ENCODE measurements around the gene ACAN.

The ACAN gene

DNA sequence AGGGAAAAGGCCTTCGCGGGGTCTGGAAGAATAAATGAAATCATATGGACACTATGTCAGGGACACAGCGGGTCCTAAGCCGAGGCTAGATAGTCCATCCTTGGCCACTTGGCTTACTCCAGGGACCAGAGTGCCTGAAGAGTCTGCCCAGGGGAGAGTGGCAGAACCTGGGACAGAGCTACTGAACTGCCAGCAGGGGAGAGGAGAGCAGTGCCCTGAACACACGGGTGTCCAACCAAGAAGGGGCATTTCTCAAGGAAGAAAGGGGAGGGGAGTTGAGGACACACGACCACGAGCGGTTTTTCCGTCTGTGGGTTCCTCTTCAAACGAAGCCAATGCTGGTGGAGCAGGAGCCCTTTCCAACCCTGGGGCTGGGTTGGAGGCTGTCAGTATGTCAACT is 1.0 kb downstream of the ACAN start:
- no peak overlapping the region for H3K27ac ChIP-seq (ENCODE audit: low read length)
- H3K9ac ChIP-seq (ENCODE audit: low read length), result no peak overlapping the region
- H3K9me3 ChIP-seq (replicated peaks; ENCODE audit: insufficient read depth, low read length), result no peaks in the 10 kb centered on the region
- H3F3A ChIP-seq (ENCODE audit: insufficient read depth, low read length), result no peaks in the 10 kb centered on the region
- no peaks in the 10 kb centered on the region for H4K20me1 ChIP-seq (ENCODE audit: insufficient read depth, low read length)
- no peak overlapping the region for H3K4me2 ChIP-seq (ENCODE audit: low read depth, low read length)
- no peak overlapping the region for H3K4me3 ChIP-seq (ENCODE audit: low read length)
- no peak overlapping the region for H2AFZ ChIP-seq (ENCODE audit: low read length)
- DNase-seq, result no peak
- no peaks in the 10 kb centered on the region for H3K4me1 ChIP-seq (ENCODE audit: low read length)
- H3K36me3 ChIP-seq (replicated peaks; ENCODE audit: insufficient read depth, low read length), result no peaks in the 10 kb centered on the region
- H3K9me2 ChIP-seq (replicated peaks; ENCODE audit: insufficient read depth, low read length), result no peaks in the 10 kb centered on the region
- peaks cover 33% of the 10 kb centered on the region for H3K27me3 ChIP-seq (replicated peaks; ENCODE audit: insufficient read depth, low read length)
- no peak for TF ChIP-seq EZH2 (optimal IDR thresholded peaks at IDR 0.05; ENCODE audit: low read depth, low read length)
- no peak for TF ChIP-seq EZH2phosphoT487 (IDR thresholded peaks at IDR 0.05; ENCODE audit: low read length)
- TF ChIP-seq, protein P1, sequence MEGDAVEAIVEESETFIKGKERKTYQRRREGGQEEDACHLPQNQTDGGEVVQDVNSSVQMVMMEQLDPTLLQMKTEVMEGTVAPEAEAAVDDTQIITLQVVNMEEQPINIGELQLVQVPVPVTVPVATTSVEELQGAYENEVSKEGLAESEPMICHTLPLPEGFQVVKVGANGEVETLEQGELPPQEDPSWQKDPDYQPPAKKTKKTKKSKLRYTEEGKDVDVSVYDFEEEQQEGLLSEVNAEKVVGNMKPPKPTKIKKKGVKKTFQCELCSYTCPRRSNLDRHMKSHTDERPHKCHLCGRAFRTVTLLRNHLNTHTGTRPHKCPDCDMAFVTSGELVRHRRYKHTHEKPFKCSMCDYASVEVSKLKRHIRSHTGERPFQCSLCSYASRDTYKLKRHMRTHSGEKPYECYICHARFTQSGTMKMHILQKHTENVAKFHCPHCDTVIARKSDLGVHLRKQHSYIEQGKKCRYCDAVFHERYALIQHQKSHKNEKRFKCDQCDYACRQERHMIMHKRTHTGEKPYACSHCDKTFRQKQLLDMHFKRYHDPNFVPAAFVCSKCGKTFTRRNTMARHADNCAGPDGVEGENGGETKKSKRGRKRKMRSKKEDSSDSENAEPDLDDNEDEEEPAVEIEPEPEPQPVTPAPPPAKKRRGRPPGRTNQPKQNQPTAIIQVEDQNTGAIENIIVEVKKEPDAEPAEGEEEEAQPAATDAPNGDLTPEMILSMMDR (IDR thresholded peaks at IDR 0.05; ENCODE audit: low read length), result no peak
- H3K79me2 ChIP-seq (ENCODE audit: low read length), result no peaks in the 10 kb centered on the region

- Histone ChIP-seq H3K27ac (ENCODE audit: low read length) (no peak overlapping the region), H3K9me3 (replicated peaks; ENCODE audit: insufficient read depth, low read length) (no peaks in the 10 kb centered on the region), H3F3A (ENCODE audit: insufficient read depth, low read length) (no peaks in the 10 kb centered on the region), H3K4me1 (ENCODE audit: low read length) (no peaks in the 10 kb centered on the region), H4K20me1 (ENCODE audit: insufficient read depth, low read length) (no peaks in the 10 kb centered on the region), H3K9me2 (replicated peaks; ENCODE audit: insufficient read depth, low read length) (no peaks in the 10 kb centered on the region), H3K4me2 (ENCODE audit: low read depth, low read length) (no peak overlapping the region), H3K36me3 (replicated peaks; ENCODE audit: insufficient read depth, low read length) (no peaks in the 10 kb centered on the region), H2AFZ (ENCODE audit: low read length) (no peak overlapping the region), H3K4me3 (ENCODE audit: low read length) (no peak overlapping the region), H3K27me3 (replicated peaks; ENCODE audit: insufficient read depth, low read length) (peaks cover 33% of the 10 kb centered on the region), H3K9ac (ENCODE audit: low read length) (no peak overlapping the region), H3K79me2 (ENCODE audit: low read length) (no peaks in the 10 kb centered on the region)
- DNase-seq, result peak; percentile 23
- TF ChIP-seq EZH2phosphoT487 (IDR thresholded peaks at IDR 0.05; ENCODE audit: low read length), result no peak
- TF ChIP-seq EZH2 (optimal IDR thresholded peaks at IDR 0.05; ENCODE audit: low read depth, low read length), result no peak
- TF ChIP-seq, protein P1 (IDR thresholded peaks at IDR 0.05; ENCODE audit: low read length), result peak; percentile 43
These were observed 2.0 kb downstream of the ACAN start for GRCh38 chr15:88805031-88805780.

- H3K4me2 ChIP-seq (ENCODE audit: low read depth, low read length), result no peak overlapping the region
- H3K79me2 ChIP-seq (ENCODE audit: low read length), result no peaks in the 10 kb centered on the region
- no peak for TF ChIP-seq EZH2 (optimal IDR thresholded peaks at IDR 0.05; ENCODE audit: low read depth, low read length)
- H3F3A ChIP-seq (ENCODE audit: insufficient read depth, low read length), result no peaks in the 10 kb centered on the region
- no peaks in the 10 kb centered on the region for H4K20me1 ChIP-seq (ENCODE audit: insufficient read depth, low read length)
- no peaks in the 10 kb centered on the region for H3K4me1 ChIP-seq (ENCODE audit: low read length)
- no peak overlapping the region for H2AFZ ChIP-seq (ENCODE audit: low read length)
- DNase-seq, result no peak
- no peak overlapping the region for H3K9ac ChIP-seq (ENCODE audit: low read length)
- no peak overlapping the region for H3K4me3 ChIP-seq (ENCODE audit: low read length)
- H3K9me3 ChIP-seq (replicated peaks; ENCODE audit: insufficient read depth, low read length), result no peaks in the 10 kb centered on the region
- no peaks in the 10 kb centered on the region for H3K9me2 ChIP-seq (replicated peaks; ENCODE audit: insufficient read depth, low read length)
- no peaks in the 10 kb centered on the region for H3K36me3 ChIP-seq (replicated peaks; ENCODE audit: insufficient read depth, low read length)
- H3K27me3 ChIP-seq (replicated peaks; ENCODE audit: insufficient read depth, low read length), result no peaks in the 10 kb centered on the region
- no peak overlapping the region for H3K27ac ChIP-seq (ENCODE audit: low read length)
These were observed 7.2 kb downstream of the ACAN start for GRCh38 chr15:88810446-88810845.

GRCh38 chr15:88812133-88812532 is 8.9 kb downstream of the ACAN start:
- H3K4me3 ChIP-seq (ENCODE audit: low read length), result no peak overlapping the region

More at GRCh38 chr15:88812133-88812532, 8.9 kb downstream of the ACAN start:
- no peak for TF ChIP-seq EZH2phosphoT487 (IDR thresholded peaks at IDR 0.05; ENCODE audit: low read length)
- no peak for TF ChIP-seq EZH2 (optimal IDR thresholded peaks at IDR 0.05; ENCODE audit: low read depth, low read length)
- TF ChIP-seq, protein P1 (IDR thresholded peaks at IDR 0.05; ENCODE audit: low read length), result no peak
- Histone ChIP-seq H3K27me3 (replicated peaks; ENCODE audit: insufficient read depth, low read length) (no peaks in the 10 kb centered on the region), H3F3A (ENCODE audit: insufficient read depth, low read length) (no peaks in the 10 kb centered on the region), H3K4me1 (ENCODE audit: low read length) (no peaks in the 10 kb centered on the region), H3K79me2 (ENCODE audit: low read length) (no peaks in the 10 kb centered on the region), H3K9me3 (replicated peaks; ENCODE audit: insufficient read depth, low read length) (no peaks in the 10 kb centered on the region), H3K36me3 (replicated peaks; ENCODE audit: insufficient read depth, low read length) (no peaks in the 10 kb centered on the region), H3K9ac (ENCODE audit: low read length) (no peak overlapping the region), H3K27ac (ENCODE audit: low read length) (no peak overlapping the region), H3K9me2 (replicated peaks; ENCODE audit: insufficient read depth, low read length) (no peaks in the 10 kb centered on the region), H4K20me1 (ENCODE audit: insufficient read depth, low read length) (no peaks in the 10 kb centered on the region), H3K4me2 (ENCODE audit: low read depth, low read length) (no peak overlapping the region), H2AFZ (ENCODE audit: low read length) (no peak overlapping the region)
- no peak for DNase-seq

Data from MM.1S (cell line).